Prostate gland (tissue), 2 donors: ENCODE data around the gene FRMD6. TPM values are rescaled to one million over a fixed set of nuclear protein-coding genes. Genes with fewer than 3 reads are reported as not detected.

Experiments used
- DNase-seq: peaks from one replicate; pipeline ENCODE4 v3.0.0-alpha.2; 2019; ENCODE audit warnings: low spot score
- H3K27ac ChIP-seq, 2 donors: fragments of 200-600 bp; sonication (generic); 2 replicates each; pipeline ENCODE4 v1.5.1; 2017 to 2019
- H3K27me3 ChIP-seq: fragments of 200-600 bp; sonication (generic); replicated peaks from 2 replicates; pipeline ENCODE4 v1.5.1; 2019; ENCODE audit not compliant: insufficient read depth
- H3K36me3 ChIP-seq, 2 donors: fragments of 200-600 bp; sonication (generic); 1 replicate in 1 of 2; 2 replicates in 1 of 2; pipeline versions ENCODE4 v1.5.1 to v1.8.1; 2017 to 2019
- H3K4me1 ChIP-seq: fragments of 200-600 bp; sonication (generic); replicated peaks from 2 replicates; pipeline ENCODE4 v1.5.1; 2019
- H3K4me3 ChIP-seq, 2 donors: fragments of 200-600 bp; sonication (generic); 2 replicates each; pipeline ENCODE4 v1.5.1; 2017 to 2019
- H3K9me3 ChIP-seq: fragments of 200-600 bp; sonication (generic); 2 replicates; pipeline ENCODE4 v1.5.1; 2017
- CTCF ChIP-seq, 4 experiments: fragments of 200-600 bp in 2 of 4; fragments of 450-650 bp in 2 of 4; sonication (generic) in 2 of 4; IDR thresholded peaks; 1 replicate in 3 of 4; 2 replicates in 1 of 4; pipeline ENCODE4 v1.5.1; 2016 to 2019; ENCODE audit warnings: antibody characterized with exemption in 4 of 4, mild to moderate bottlenecking in 2 of 4, moderate library complexity in 2 of 4
- POLR2A ChIP-seq: fragments of 450-650 bp; IDR thresholded peaks from one replicate; pipeline ENCODE4 v1.6.1; 2016; ENCODE audit warnings: antibody characterized with exemption, mild to moderate bottlenecking
- POLR2AphosphoS5 ChIP-seq: sonication (generic); formaldehyde crosslinking; IDR thresholded peaks from one replicate; pipeline ENCODE4 v1.6.1; 2017; ENCODE audit warnings: antibody characterized with exemption
- WGBS: methylation state at CpG from one replicate; pipeline ENCODE4 v1.1.5; 2018; 5-methylcytosine and 5-hydroxymethylcytosine counted together
- intact Hi-C: fragments of 100-400 bp; cut with DNase I; formaldehyde crosslinking; loops from one replicate; pipeline ENCODE4 v1.14.2; 2022
- total RNA-seq, 2 donors: library from RNA; depleted of rRNA; stranded (reverse); fragments of >200 nt; gene quantifications; one replicate each; pipeline ENCODE4 v1.1.0, GENCODE V29; 2016

Gene FRMD6
- 10 to 100 TPM; 59.1 to 84.0 TPM for total RNA-seq

DNA sequence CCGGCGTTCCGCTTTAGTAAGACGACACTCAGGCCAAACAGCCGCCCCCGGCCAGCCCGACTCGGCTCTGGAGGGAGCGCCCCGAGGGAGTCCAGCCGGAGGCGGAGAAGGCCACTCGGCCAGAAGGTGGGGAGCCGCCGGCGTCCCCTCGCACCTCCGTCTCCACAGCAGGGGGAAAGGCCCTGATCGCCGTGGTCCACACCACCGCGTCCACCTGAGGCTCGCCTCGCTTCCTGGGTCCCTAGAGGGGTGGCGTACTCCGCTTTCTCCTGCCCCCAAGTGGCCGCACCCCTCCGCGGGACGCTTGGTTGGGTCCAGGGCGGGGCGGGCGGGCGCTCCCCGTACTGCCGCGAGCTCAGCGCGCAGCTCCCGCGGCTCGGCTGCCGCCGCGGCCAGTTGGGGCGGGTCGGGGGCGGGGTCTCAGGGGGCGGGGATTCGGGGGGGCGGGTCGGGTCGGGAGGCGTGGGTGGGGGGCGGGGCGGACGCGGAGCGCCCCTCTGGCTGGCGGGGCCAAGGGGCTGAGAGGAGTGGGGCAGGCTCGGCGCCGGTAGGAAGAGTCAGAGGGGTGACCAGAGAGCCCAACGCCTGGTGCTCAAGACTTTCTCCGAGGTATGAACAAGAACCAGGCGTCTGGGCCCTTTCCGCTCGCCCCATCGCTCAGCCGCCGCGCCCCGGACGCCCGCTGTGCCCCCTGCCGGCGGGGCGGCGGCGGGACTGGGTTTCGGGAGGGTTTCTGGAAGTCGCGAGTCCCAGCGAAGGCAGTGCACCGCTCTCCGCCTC is at the start of gene FRMD6:
Gene FRMD6 (plus strand): TSS at position 523 of the 780 bp plus-strand sequence. CDS start 37,927 bp downstream, outside the sequence.
- peak within 1 kb of the TSS; percentile 76 to 83 for H3K4me3 ChIP-seq
- TF ChIP-seq POLR2A, result peak; percentile 76
- peak; percentile 71 to 83 (median 77) for TF ChIP-seq CTCF (IDR thresholded peaks at IDR 0.05)
- TF ChIP-seq POLR2AphosphoS5, result peak; percentile 48
- intact Hi-C loops, result loop anchor here (2.0 to 5.0 kb wide), 3 partner anchors 46 to 369 kb away; no protein-coding TSS in a partner anchor
- no peaks in the 10 kb centered on the region for H3K27me3 ChIP-seq
- H3K27ac ChIP-seq, result peak within 1 kb of the TSS; percentile 96 to 97
- no peaks in the 10 kb centered on the region for H3K36me3 ChIP-seq
- DNase-seq, result peak; percentile 83
- no peaks in the 10 kb centered on the region for H3K9me3 ChIP-seq
- WGBS, result under 1% methylated on average over 37 of the region's 86 CpGs
- H3K4me1 ChIP-seq, result no peaks in the 10 kb centered on the region

- DNase-seq, result no peak
- intact Hi-C loops, result no loop called here
- no peaks in the 10 kb centered on the region for H3K27me3 ChIP-seq
- no peak overlapping the region for H3K4me3 ChIP-seq
- no peak overlapping the region for H3K27ac ChIP-seq
- no peaks in the 10 kb centered on the region for H3K9me3 ChIP-seq
- H3K4me1 ChIP-seq, result no peaks in the 10 kb centered on the region
- TF ChIP-seq CTCF (IDR thresholded peaks at IDR 0.05) (no peak), POLR2AphosphoS5 (no peak), POLR2A (no peak)
- no peaks in the 10 kb centered on the region for H3K36me3 ChIP-seq
These were observed 49.4 kb upstream of the FRMD6 start for GRCh38 chr14:51602310-51602709.

DNA sequence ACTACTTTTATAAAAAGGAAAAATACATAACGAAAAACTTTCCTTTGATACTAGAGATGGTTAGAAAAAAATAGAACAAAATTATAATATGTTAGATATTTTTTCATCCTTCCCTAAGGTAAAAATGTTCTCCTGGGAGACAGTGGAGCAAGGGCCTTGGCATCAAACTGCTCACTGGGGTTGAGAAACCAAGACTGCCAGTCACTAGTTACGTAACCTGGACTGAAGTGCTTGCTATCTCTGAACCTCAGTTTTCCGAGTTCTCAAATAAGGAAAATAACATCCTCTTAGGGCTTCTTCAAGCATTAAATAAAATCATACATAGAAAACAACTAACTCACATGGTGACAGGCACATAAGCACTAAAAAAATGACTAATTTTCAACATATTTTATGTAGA is 48.2 kb upstream of the FRMD6 start:
- intact Hi-C loops, result no loop called here
- TF ChIP-seq POLR2A, result no peak
- TF ChIP-seq POLR2AphosphoS5, result no peak
- no peak for TF ChIP-seq CTCF (IDR thresholded peaks at IDR 0.05)
- 97% methylated on average over 3 of the region's 3 CpGs for WGBS
- Histone ChIP-seq H3K27me3 (no peaks in the 10 kb centered on the region), H3K4me3 (no peak overlapping the region), H3K9me3 (no peaks in the 10 kb centered on the region), H3K27ac (no peak overlapping the region), H3K36me3 (no peaks in the 10 kb centered on the region), H3K4me1 (no peaks in the 10 kb centered on the region)
- no peak for DNase-seq

DNA sequence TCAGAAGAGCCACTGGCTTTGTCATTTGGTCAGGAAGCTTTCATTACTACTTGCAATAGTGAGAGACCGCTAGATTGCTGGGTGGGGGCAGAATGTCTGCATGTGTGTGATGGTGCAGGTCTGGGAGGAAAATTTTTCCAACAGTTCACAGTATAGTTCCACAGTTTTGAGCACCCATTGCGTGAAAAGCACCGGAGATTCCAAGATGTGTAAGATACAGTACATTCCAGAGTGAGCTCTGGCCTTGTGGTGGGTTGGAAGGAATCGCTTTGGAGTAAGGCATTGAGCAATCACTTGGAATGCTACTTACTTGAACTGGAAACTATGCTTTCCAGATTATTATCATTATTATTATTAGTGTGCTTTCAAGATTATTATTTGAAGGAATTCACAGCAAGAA is 47.6 kb upstream of the FRMD6 start:
- Histone ChIP-seq H3K27me3 (no peaks in the 10 kb centered on the region), H3K4me1 (no peaks in the 10 kb centered on the region), H3K4me3 (no peak overlapping the region), H3K36me3 (no peaks in the 10 kb centered on the region), H3K27ac (no peak overlapping the region), H3K9me3 (no peaks in the 10 kb centered on the region)
- intact Hi-C loops, result no loop called here
- no peak for TF ChIP-seq POLR2A
- no peak for TF ChIP-seq POLR2AphosphoS5
- no peak for TF ChIP-seq CTCF (IDR thresholded peaks at IDR 0.05)
- 89% methylated on average over 4 of the region's 4 CpGs for WGBS
- no peak for DNase-seq

- 97% methylated on average over 2 of the region's 2 CpGs for WGBS
- Histone ChIP-seq H3K27ac (no peak overlapping the region), H3K9me3 (no peaks in the 10 kb centered on the region), H3K4me3 (no peak overlapping the region), H3K27me3 (no peaks in the 10 kb centered on the region), H3K4me1 (no peaks in the 10 kb centered on the region), H3K36me3 (no peaks in the 10 kb centered on the region)
- no peak for DNase-seq
- intact Hi-C loops, result no loop called here
- TF ChIP-seq POLR2A, result no peak
- TF ChIP-seq CTCF (IDR thresholded peaks at IDR 0.05), result no peak
- no peak for TF ChIP-seq POLR2AphosphoS5
These were observed 46.1 kb upstream of the FRMD6 start for GRCh38 chr14:51605575-51605974.
